A673 (cell line): ENCODE results near the gene RAD51C. TPM values are rescaled to one million over a fixed set of nuclear protein-coding genes. Genes with fewer than 3 reads are reported as not detected.

ENCODE experiments used
- BruUV-seq: library from RNA; stranded (reverse); fragments of 400-500 nt; replicated peaks from 2 replicates; lab custom pipeline; 2021; lab: Mats Ljungman, UMichigan
- CTCF ChIA-PET: fragments of 300-600 bp; sonication (Branson Sonifier 250); formaldehyde crosslinking; loops from one replicate; lab custom pipeline; 2022; ENCODE audit warnings: antibody characterized with exemption; lab: Charles Lee
- POLR2A ChIA-PET: fragments of 300-600 bp; sonication (Branson Sonifier 250); formaldehyde crosslinking; loops from one replicate; lab custom pipeline; 2022; ENCODE audit warnings: antibody characterized with exemption; ENCODE audit not compliant: low non-redundant PET; lab: Charles Lee
- DNase-seq: peaks from one replicate; pipeline ENCODE4 v3.0.0-alpha.2; 2015; ENCODE audit warnings: low spot score
- H3K27ac ChIP-seq: fragments of 200-600 bp; sonication (generic); 2 replicates; pipeline ENCODE4 v1.5.1; 2016; ENCODE audit warnings: mixed run types, low read depth, mild to moderate bottlenecking, mixed read lengths, antibody characterized with exemption, low read length; ENCODE audit not compliant: poor library complexity, severe bottlenecking
- H3K27me3 ChIP-seq: fragments of 200-600 bp; sonication (generic); replicated peaks from 2 replicates; pipeline ENCODE4 v1.6.1; 2017; ENCODE audit warnings: mixed run types, low read depth, mild to moderate bottlenecking, mixed read lengths, antibody characterized with exemption, low read length; ENCODE audit not compliant: insufficient read depth, poor library complexity
- H3K36me3 ChIP-seq: fragments of 200-600 bp; sonication (generic); 2 replicates; pipeline ENCODE4 v1.6.1; 2016; ENCODE audit warnings: mixed run types, mild to moderate bottlenecking, mixed read lengths, antibody characterized with exemption, low read length; ENCODE audit not compliant: insufficient read depth, poor library complexity, severe bottlenecking
- H3K4me1 ChIP-seq: fragments of 200-600 bp; sonication (generic); 2 replicates; pipeline ENCODE4 v1.6.1; 2017; ENCODE audit warnings: mixed run types, mild to moderate bottlenecking, mixed read lengths, antibody characterized with exemption, low read length; ENCODE audit not compliant: insufficient read depth, poor library complexity, severe bottlenecking
- H3K4me3 ChIP-seq: fragments of 200-600 bp; sonication (generic); 2 replicates; pipeline ENCODE4 v1.5.1; 2016; ENCODE audit warnings: low read depth, mixed run types, mild to moderate bottlenecking, mixed read lengths, low read length; ENCODE audit not compliant: poor library complexity, severe bottlenecking
- H3K9me3 ChIP-seq: fragments of 200-600 bp; sonication (generic); 2 replicates; pipeline ENCODE4 v1.6.1; 2016; ENCODE audit warnings: mixed run types, low read depth, mild to moderate bottlenecking, mixed read lengths, antibody characterized with exemption, low read length; ENCODE audit not compliant: poor library complexity, severe bottlenecking
- CTCF ChIP-seq: fragments of 300-800, 200-600 bp; sonication (generic); conservative IDR thresholded peaks from 2 replicates; pipeline ENCODE4 v1.5.1; 2017; ENCODE audit warnings: low read depth, mild to moderate bottlenecking, antibody characterized with exemption, low read length, moderate library complexity, mixed read lengths
- EZH2 ChIP-seq: fragments of 200-600 bp; sonication (generic); IDR thresholded peaks from 2 replicates; pipeline ENCODE4 v1.6.1; 2017; ENCODE audit warnings: borderline replicate concordance, low read depth, mild to moderate bottlenecking, mixed read lengths, antibody characterized with exemption, low read length; ENCODE audit not compliant: poor library complexity, severe bottlenecking
- intact Hi-C: fragments of 100-400 bp; cut with micrococcal nuclease; formaldehyde crosslinking; loops from one replicate; pipeline ENCODE4 v1.10.0; 2022; ENCODE audit not compliant: unreplicated experiment
- total RNA-seq: library from RNA; stranded (reverse); gene quantifications from 2 replicates; pipeline ENCODE4 v1.2.3, GENCODE V29; 2021

RAD51C gene
- total RNA-seq, 1 experiment from 2014 or later: 80.4 TPM

GRCh38 chr17:58694826-58695225 is 2.4 kb downstream of the RAD51C start:
- Histone ChIP-seq H3K27ac (no peak overlapping the region), H3K4me1 (peaks cover 6% of the 10 kb centered on the region), H3K4me3 (no peak overlapping the region), H3K27me3 (no peaks in the 10 kb centered on the region), H3K36me3 (peaks cover 3% of the 10 kb centered on the region), H3K9me3 (no peaks in the 10 kb centered on the region)
- DNase-seq: no peak
- TF ChIP-seq CTCF: no peak
- intact Hi-C loops: loop anchor here (10.0 kb wide), 1 partner anchor 180 kb away; the partner anchor contains the start of gene MTMR4
- POLR2A ChIA-PET: no interaction called here
- CTCF ChIA-PET: no interaction called here
- no TSS peak for BruUV-seq

- no peaks in the 10 kb centered on the region for H3K4me1 ChIP-seq
- no peak for TF ChIP-seq EZH2
- TF ChIP-seq CTCF: no peak
- H3K27me3 ChIP-seq: no peaks in the 10 kb centered on the region
- intact Hi-C loops: loop anchor here (10.0 kb wide), 1 partner anchor 185 kb away; the partner anchor contains the start of gene MTMR4
- H3K27ac ChIP-seq: no peak overlapping the region
- CTCF ChIA-PET: interaction anchor here (0.6 kb wide), 1 partner anchor 10 kb away, joined by 8 read pairs; no protein-coding TSS in a partner anchor
- POLR2A ChIA-PET: interaction anchor here (0.6 kb wide), 1 partner anchor 197 kb away, joined by 3 read pairs; no protein-coding TSS in a partner anchor
- no TSS peak for BruUV-seq
- H3K4me3 ChIP-seq: no peak overlapping the region
- no peaks in the 10 kb centered on the region for H3K9me3 ChIP-seq
- DNase-seq: no peak
- H3K36me3 ChIP-seq: peaks cover 5% of the 10 kb centered on the region
Measured at GRCh38 chr17:58699771-58700170, 7.4 kb downstream of the RAD51C start.

GRCh38 chr17:58702045-58702476 is 9.7 kb downstream of the RAD51C start:
- H3K36me3 ChIP-seq: peaks cover 5% of the 10 kb centered on the region
- H3K27me3 ChIP-seq: no peaks in the 10 kb centered on the region
- no peak for TF ChIP-seq EZH2
- no peak for TF ChIP-seq CTCF
- no peak overlapping the region for H3K27ac ChIP-seq
- no peak overlapping the region for H3K4me3 ChIP-seq
- no TSS peak for BruUV-seq
- DNase-seq: no peak
- POLR2A ChIA-PET: no interaction called here
- no peaks in the 10 kb centered on the region for H3K9me3 ChIP-seq
- no peaks in the 10 kb centered on the region for H3K4me1 ChIP-seq
- CTCF ChIA-PET: no interaction called here
- intact Hi-C loops: no loop called here
